ENCODE results near the gene STAP1. TPM values are rescaled to one million over a fixed set of nuclear protein-coding genes. Genes with fewer than 3 reads are reported as not detected.
A peak's percentile ranks its signal among the peaks of the same experiment; 100 is the strongest.
"Not testable (repeated sequence)": the region's sequence is repeated elsewhere in the genome, so short reads cannot be mapped to it uniquely, and the experiment has no call there.

STAP1 gene
- polyA plus RNA-seq, 3 donors from 2014 or later, result 11.4 to 20.8 (median 19.1) TPM

GRCh38 chr4:67604749-67605148, 46.2 kb downstream of the STAP1 start:
- Mint-ChIP-seq H3K4me3 (no peak overlapping the region), H3K9me3 (peaks cover 4 to 12% (median 7%) of the 10 kb centered on the region in 6 donors), H3K27ac (no peak overlapping the region), H3K36me3 (peaks cover 24 to 68% (median 64%) of the 10 kb centered on the region in 3 donors), H3K4me1 (peaks cover 6 to 9% of the 10 kb centered on the region in 2 donors), H3K27me3 (ENCODE audit: low read depth in 3 of 3) (peaks cover 0 to 7% (median 2%) of the 10 kb centered on the region in 3 donors)
- no peak for DNase-seq

GRCh38 chr4:67608027-67608426, 49.5 kb downstream of the STAP1 start:
- peaks cover 0 to 6% (median 2%) of the 10 kb centered on the region in 3 donors for H3K27me3 Mint-ChIP-seq (ENCODE audit: low read depth in 3 of 3)
- peaks cover 6 to 9% of the 10 kb centered on the region in 2 donors for H3K4me1 Mint-ChIP-seq
- H3K27ac Mint-ChIP-seq, result peak overlapping the region in 3 of 6 donors; percentile 14 to 57 (median 51)
- H3K4me3 Mint-ChIP-seq, result peak overlapping the region in 4 of 5 donors; percentile 0 to 36 (median 18)
- DNase-seq, result peak in 1 of 3 donors; percentile 1
- peaks cover 8 to 46% (median 45%) of the 10 kb centered on the region in 3 donors for H3K36me3 Mint-ChIP-seq
- H3K9me3 Mint-ChIP-seq, result peaks cover 0 to 5% (median 0%) of the 10 kb centered on the region in 6 donors

- H3K27ac Mint-ChIP-seq, result no peak overlapping the region
- H3K4me1 Mint-ChIP-seq, result no peaks in the 10 kb centered on the region
- no peaks in the 10 kb centered on the region for H3K27me3 Mint-ChIP-seq (ENCODE audit: low read depth in 3 of 3)
- peaks cover 32 to 57% (median 52%) of the 10 kb centered on the region in 3 donors for H3K36me3 Mint-ChIP-seq
- peaks cover 0 to 5% (median 0%) of the 10 kb centered on the region in 6 donors for H3K9me3 Mint-ChIP-seq
- DNase-seq, result no peak
- H3K4me3 Mint-ChIP-seq, result no peak overlapping the region
Observed at GRCh38 chr4:67614186-67614585, 55.7 kb downstream of the STAP1 start.

GRCh38 chr4:67615119-67615518, 56.6 kb downstream of the STAP1 start:
- H3K27me3 Mint-ChIP-seq (ENCODE audit: low read depth in 3 of 3), result no peaks in the 10 kb centered on the region
- H3K4me3 Mint-ChIP-seq, result no peak overlapping the region
- no peaks in the 10 kb centered on the region for H3K4me1 Mint-ChIP-seq
- no peaks in the 10 kb centered on the region for H3K9me3 Mint-ChIP-seq
- H3K36me3 Mint-ChIP-seq, result peaks cover 30 to 49% (median 48%) of the 10 kb centered on the region in 3 donors
- DNase-seq, result no peak
- H3K27ac Mint-ChIP-seq, result no peak overlapping the region

GRCh38 chr4:67616478-67616877, 58.0 kb downstream of the STAP1 start:
- Mint-ChIP-seq H3K36me3 (peaks cover 40 to 61% (median 54%) of the 10 kb centered on the region in 3 donors), H3K4me1 (no peaks in the 10 kb centered on the region), H3K27ac (no peak overlapping the region), H3K27me3 (ENCODE audit: low read depth in 3 of 3) (no peaks in the 10 kb centered on the region), H3K4me3 (no peak overlapping the region), H3K9me3 (no peaks in the 10 kb centered on the region)
- DNase-seq, result no peak

- DNase-seq, result no peak
- H3K4me1 Mint-ChIP-seq, result no peaks in the 10 kb centered on the region
- H3K9me3 Mint-ChIP-seq, result no peaks in the 10 kb centered on the region
- no peaks in the 10 kb centered on the region for H3K27me3 Mint-ChIP-seq (ENCODE audit: low read depth in 3 of 3)
- no peak overlapping the region for H3K27ac Mint-ChIP-seq
- peaks cover 28 to 56% (median 40%) of the 10 kb centered on the region in 3 donors for H3K36me3 Mint-ChIP-seq
- H3K4me3 Mint-ChIP-seq, result no peak overlapping the region
Observed at GRCh38 chr4:67624939-67625338, 66.4 kb downstream of the STAP1 start.

GRCh38 chr4:67632492-67632891, 74.0 kb downstream of the STAP1 start:
- H3K27me3 Mint-ChIP-seq (ENCODE audit: low read depth in 3 of 3), result no peaks in the 10 kb centered on the region
- no peaks in the 10 kb centered on the region for H3K4me1 Mint-ChIP-seq
- peaks cover 37 to 61% (median 37%) of the 10 kb centered on the region in 3 donors for H3K36me3 Mint-ChIP-seq
- no peak overlapping the region for H3K4me3 Mint-ChIP-seq
- no peak for DNase-seq
- H3K9me3 Mint-ChIP-seq, result no peaks in the 10 kb centered on the region
- peak overlapping the region in 2 of 6 donors; percentile 26 to 49 for H3K27ac Mint-ChIP-seq

- no peak for DNase-seq
- no peak overlapping the region for H3K27ac Mint-ChIP-seq
- no peaks in the 10 kb centered on the region for H3K9me3 Mint-ChIP-seq
- H3K27me3 Mint-ChIP-seq (ENCODE audit: low read depth in 3 of 3), result no peaks in the 10 kb centered on the region
- no peaks in the 10 kb centered on the region for H3K4me1 Mint-ChIP-seq
- peaks cover 30 to 57% (median 39%) of the 10 kb centered on the region in 3 donors for H3K36me3 Mint-ChIP-seq
- H3K4me3 Mint-ChIP-seq, result no peak overlapping the region
Observed at GRCh38 chr4:67634741-67635140, 76.2 kb downstream of the STAP1 start.

- peaks cover 30 to 56% (median 39%) of the 10 kb centered on the region in 3 donors for H3K36me3 Mint-ChIP-seq
- H3K4me1 Mint-ChIP-seq, result peaks cover 0 to 5% of the 10 kb centered on the region in 2 donors
- DNase-seq, result no peak
- H3K9me3 Mint-ChIP-seq, result no peaks in the 10 kb centered on the region
- H3K27me3 Mint-ChIP-seq (ENCODE audit: low read depth in 3 of 3), result no peaks in the 10 kb centered on the region
- H3K4me3 Mint-ChIP-seq, result no peak overlapping the region
- no peak overlapping the region for H3K27ac Mint-ChIP-seq
Observed at GRCh38 chr4:67635331-67635730, 76.8 kb downstream of the STAP1 start.

- not testable (repeated sequence) for H3K4me1 Mint-ChIP-seq; H3K4me3 Mint-ChIP-seq; H3K27ac Mint-ChIP-seq; DNase-seq; H3K27me3 Mint-ChIP-seq (ENCODE audit: low read depth in 3 of 3); H3K9me3 Mint-ChIP-seq
- peaks cover 19 to 46% (median 30%) of the 10 kb centered on the region in 3 donors for H3K36me3 Mint-ChIP-seq
Observed at GRCh38 chr4:67636978-67637377, 78.5 kb downstream of the STAP1 start.

- Mint-ChIP-seq H3K9me3 (no peaks in the 10 kb centered on the region), H3K4me3 (no peak overlapping the region), H3K27me3 (ENCODE audit: low read depth in 3 of 3) (no peaks in the 10 kb centered on the region)
Observed at GRCh38 chr4:67638136-67638535, 79.6 kb downstream of the STAP1 start.

GRCh38 chr4:67651536-67651935, 93.0 kb downstream of the STAP1 start:
- no peak for DNase-seq
- Mint-ChIP-seq H3K9me3 (no peaks in the 10 kb centered on the region), H3K27me3 (ENCODE audit: low read depth in 3 of 3) (no peaks in the 10 kb centered on the region), H3K4me3 (no peak overlapping the region), H3K36me3 (peaks cover 29 to 48% (median 32%) of the 10 kb centered on the region in 3 donors), H3K27ac (peak overlapping the region in 1 of 6 donors; percentile 13), H3K4me1 (peaks cover 1 to 12% of the 10 kb centered on the region in 2 donors)

More at GRCh38 chr4:67638136-67638535, 79.6 kb downstream of the STAP1 start:
- H3K4me1 Mint-ChIP-seq, result peaks cover 0 to 5% of the 10 kb centered on the region in 2 donors
- H3K27ac Mint-ChIP-seq, result peak overlapping the region in 4 of 6 donors; percentile 34 to 63 (median 49)
- H3K36me3 Mint-ChIP-seq, result peaks cover 9 to 42% (median 22%) of the 10 kb centered on the region in 3 donors
- DNase-seq, result no peak

Data from immature natural killer cell (primary cell).